Activated CD4-positive, alpha-beta T cell treated with anti-CD3 and anti-CD28 coated beads for 1 hour (primary cell): ENCODE measurements around the gene PLCD1.
A peak's percentile ranks its signal among the peaks of the same experiment; 100 is the strongest.

Experiments used
- DNase-seq: peaks from one replicate; pipeline ENCODE4 v3.0.0-alpha.2; 2020

Gene PLCD1

GRCh38 chr3:38016410-38016809 lies 13.0 kb downstream of the PLCD1 start:
- no peak for DNase-seq

DNA sequence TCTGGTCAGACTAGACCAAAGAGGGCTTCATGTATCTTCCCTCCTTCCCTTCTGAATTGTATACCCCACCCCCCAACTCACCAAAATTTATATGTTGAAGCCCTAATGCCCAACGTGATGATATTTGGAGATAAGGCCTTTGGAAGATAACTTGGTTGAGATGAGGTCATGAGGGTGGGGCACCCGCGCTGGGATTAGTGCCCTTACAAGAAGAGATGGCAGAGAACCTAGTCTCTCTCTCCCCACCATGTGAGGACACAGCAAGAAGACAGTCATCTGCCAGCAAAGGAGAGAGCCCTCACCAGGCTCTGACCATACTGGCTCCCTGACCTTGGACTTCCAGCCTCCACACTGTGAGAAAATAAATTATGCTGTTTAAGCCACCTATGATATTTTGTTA lies 13.5 kb downstream of the PLCD1 start:
- DNase-seq: no peak

GRCh38 chr3:38015485-38015884 lies 14.0 kb downstream of the PLCD1 start:
- no peak for DNase-seq

- no peak for DNase-seq
Measured at GRCh38 chr3:38011111-38011510, 18.3 kb downstream of the PLCD1 start.

DNA sequence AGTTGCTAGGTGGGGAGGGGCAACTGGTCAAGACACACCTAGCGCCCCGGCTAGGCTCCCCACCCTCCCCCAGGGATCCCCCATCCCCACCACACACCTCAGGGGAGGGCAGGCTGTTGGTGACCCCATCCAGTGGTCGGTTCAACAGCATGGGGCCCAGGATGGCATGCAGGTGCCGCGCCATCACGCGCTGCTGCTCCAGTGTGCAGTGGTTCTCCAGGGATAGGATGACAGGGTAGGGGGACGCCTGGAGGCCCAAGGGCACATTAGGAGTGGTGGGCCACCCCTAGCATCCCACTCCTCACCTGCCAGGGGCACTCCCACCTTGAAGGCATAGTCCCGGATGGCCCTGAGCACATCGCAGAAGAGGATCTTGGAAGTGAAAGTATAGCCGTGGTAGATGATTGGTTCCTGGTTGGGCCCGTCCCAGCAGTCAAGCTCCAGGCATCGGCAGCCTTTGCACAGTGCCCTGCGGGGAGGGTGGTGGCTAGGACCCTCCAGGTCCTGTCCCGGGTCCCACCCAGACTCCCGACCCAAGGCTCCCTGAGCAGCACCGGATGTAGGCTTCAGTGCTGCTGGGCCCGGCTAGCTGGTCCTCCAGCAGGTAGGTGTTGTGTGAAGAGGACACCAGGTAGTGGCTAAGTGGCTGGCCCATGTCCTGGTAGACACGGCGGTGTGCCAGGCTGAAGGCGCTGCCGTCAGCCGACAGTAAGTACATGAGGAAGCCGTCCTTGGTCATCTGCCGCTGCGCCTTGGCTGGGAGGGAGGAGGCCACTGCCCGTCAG lies 19.4 kb downstream of the PLCD1 start:
- DNase-seq: no peak

- no peak for DNase-seq
Measured at GRCh38 chr3:38008971-38009580, 20.4 kb downstream of the PLCD1 start.

GRCh38 chr3:38008191-38008701 lies 21.2 kb downstream of the PLCD1 start:
- no peak for DNase-seq

DNA sequence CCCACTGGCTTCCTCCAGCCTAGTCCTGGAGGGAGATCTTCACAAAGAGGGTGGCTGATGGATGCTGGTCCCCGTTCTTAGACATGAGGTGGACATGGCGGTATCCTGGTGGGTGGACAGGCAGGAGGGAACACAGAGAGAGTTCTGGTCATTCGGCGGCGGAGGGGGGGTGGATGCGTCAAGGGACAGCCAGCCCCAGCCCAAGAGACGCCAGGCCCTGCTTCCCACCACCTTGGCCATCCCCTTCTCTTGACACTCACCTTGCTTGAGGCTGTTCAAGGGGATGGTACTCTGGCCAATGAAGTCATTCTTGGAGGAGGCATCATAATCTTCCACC lies 21.7 kb downstream of the PLCD1 start:
- no peak for DNase-seq

DNA sequence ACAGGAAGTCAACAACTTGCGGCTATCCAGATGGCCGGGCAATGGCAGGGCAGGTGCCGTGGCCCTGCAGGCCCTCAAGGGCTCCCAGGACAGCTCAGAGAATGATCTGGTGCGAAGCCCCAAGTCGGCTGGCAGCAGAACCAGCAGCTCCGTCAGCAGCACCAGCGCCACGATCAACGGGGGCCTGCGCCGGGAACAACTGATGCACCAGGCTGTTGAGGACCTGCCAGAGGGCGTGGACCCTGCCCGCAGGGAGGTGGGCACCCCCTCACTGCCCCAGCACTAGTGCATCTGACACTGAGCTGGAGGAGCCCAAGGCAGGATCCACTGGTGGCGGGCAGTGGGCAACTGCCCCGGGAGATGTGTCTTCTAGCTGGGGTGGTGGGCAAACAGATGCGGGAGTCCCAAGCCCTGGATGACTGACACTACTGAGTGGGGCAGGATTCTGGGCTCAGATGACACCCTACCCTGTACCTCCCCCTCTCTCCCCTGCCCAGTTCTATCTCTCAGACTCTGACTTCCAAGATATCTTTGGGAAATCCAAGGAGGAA lies 22.9 kb downstream of the PLCD1 start:
- DNase-seq: no peak

- DNase-seq: no peak
Measured at GRCh38 chr3:38006031-38006430, 23.4 kb downstream of the PLCD1 start.

DNA sequence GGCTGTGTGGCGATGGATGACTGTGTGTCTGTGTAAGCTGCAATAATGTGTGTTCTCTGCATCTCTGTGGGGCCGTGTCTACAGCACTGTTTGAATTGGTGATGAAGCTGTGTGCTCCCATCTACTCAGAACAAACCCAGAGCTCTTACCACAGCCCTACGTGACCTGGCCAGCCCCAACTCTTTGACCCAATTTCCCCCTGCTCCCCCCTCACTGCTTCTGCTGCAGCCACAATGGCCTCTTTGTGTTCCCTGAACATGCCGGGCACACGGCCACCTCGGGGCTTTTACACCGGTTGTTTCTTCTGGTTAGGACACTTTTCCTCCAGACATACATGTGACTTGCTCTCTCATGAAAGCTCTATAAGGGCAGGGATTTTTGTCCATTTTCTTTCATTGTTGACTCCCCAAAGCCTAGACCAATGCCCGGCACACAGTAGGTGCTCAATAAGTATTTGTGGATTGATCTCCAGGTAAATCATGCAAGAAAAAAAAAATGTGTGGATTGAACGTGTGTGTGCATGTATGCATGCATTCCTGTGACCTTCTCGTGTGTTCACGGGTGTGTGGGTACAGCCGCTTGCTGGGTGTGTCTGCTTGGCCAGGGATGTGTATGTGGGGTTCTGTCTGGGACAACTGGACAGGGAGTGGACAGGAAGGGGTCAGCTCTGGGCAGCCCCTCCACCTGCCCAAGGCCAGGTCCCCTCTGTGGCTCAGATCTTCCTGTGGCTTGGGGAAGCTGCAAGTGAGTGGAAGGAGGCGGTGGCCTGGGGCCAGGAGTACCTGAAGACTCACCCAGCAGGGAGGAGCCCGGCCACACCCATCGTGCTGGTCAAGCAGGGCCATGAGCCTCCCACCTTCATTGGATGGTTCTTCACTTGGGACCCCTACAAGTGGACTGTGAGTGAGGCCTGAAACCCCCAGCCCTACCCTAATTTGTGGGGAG lies 24.1 kb downstream of the PLCD1 start:
- no peak for DNase-seq

- DNase-seq: peak; percentile 43
Measured at GRCh38 chr3:38004415-38005075, 24.9 kb downstream of the PLCD1 start.

- DNase-seq: no peak
Measured at GRCh38 chr3:38003817-38004414, 25.5 kb downstream of the PLCD1 start.

- peak; percentile 47 for DNase-seq
Measured at GRCh38 chr3:38003371-38003816, 26.0 kb downstream of the PLCD1 start.

DNA sequence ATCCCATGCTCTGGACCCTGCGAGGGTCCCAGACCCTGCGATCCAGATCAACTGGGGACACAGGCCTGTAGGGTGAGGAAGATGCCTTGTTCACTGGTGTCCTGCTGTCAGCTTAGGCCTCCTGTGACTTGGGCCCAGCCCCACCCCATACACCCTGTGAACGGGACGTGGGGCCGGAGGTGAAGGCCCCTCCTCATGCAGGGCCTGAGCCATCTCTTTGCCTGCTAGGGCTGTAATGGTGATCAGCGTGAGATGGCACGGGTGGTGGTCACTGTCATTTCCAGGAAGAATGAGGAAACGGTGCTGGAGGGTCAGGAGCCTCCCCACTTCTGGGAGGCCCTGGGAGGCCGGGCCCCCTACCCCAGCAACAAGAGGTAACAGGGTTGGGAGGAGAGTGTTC lies 26.5 kb downstream of the PLCD1 start:
- no peak for DNase-seq

DNA sequence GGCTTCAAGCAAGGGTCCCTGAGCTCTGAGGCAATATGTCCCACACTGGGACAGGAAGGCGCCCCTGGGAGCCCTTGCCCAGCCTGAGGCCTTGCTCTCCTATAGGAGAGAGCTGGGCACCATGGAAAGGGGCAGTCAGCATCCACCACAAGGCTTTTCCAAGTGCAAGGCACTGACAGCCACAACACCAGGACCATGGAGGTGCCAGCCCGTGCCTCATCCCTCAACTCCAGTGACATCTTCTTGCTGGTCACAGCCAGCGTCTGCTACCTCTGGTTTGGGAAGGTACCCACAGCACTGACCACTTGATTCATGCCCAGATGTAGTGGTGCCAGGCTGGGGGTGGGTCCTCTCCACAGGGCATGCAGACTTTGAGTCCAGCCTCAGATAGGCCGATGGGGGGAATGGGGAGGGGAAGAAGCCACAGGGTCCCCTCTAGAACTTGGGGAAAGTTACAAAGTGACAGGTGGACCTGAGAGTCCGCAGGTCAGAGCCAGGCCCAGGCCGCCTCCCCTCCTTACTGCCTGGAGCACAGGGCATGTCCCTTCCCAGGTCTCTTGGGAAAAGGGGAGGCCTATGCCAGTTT lies 27.1 kb downstream of the PLCD1 start:
- no peak for DNase-seq

GRCh38 chr3:38001456-38002081 lies 27.9 kb downstream of the PLCD1 start:
- no peak for DNase-seq

- no peak for DNase-seq
Measured at GRCh38 chr3:38000965-38001455, 28.4 kb downstream of the PLCD1 start.

DNA sequence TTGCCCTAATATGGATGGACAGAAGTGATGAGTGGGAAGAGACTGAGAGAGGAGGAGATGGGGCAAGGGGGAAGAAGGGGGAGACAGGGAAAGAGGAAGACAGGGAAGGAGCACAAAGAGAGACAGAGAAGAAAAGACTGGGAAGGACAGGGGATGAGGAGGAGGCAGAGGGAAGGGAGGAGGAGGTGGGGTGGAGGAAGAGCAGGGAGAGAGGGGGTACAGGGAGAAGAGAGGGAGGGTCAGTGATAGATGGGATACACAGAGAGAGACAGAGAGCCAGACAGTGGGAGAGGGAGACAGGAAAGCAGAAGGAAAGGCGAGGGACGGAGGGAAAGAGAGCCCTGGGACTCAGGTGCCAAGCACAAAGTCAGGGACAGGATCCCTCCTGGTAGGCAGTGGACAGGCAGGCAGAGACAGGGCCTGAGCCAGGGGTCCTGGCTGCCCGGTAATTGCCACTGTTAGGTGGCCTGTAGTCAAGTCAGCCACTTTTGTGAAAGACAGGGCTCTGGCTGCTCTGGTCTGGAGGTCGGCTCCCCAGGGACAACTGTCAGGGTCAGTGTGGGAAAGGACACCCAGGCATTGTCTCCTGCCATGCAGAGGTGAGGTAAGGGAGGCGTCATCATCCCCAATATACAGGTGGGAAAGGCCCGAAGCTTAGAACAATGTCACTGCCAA lies 29.1 kb downstream of the PLCD1 start:
- no peak for DNase-seq

DNA sequence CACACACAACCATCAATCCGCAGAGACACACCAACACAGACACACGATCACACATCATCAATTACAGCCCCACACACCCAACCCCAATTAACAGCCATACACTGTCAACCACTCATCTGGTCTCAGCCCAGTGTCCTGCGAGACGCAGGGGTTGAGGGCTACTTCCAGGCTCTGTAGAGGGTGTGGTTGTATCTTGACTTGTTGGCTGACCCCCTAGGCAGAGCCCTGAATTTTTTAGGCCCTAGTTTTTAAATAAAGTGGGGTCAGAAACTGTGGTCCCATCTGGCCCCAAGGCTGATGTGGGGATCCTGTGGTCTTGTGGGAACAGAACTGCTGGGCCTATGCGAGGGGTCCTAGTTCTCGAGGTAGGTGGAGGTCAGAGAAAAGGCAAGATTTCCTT lies 29.6 kb downstream of the PLCD1 start:
- no peak for DNase-seq
